Activated gamma-delta T cell (primary cell): Measurements from ENCODE around the gene ABCG1.

ENCODE experiments used
- DNase-seq: peaks from one replicate; lab custom pipeline; 2025; lab: John Stamatoyannopoulos, UW

The ABCG1 gene

GRCh38 chr21:42306366-42307035 lies 87.6 kb downstream of the ABCG1 start:
- no peak for DNase-seq

GRCh38 chr21:42307106-42307505 lies 88.2 kb downstream of the ABCG1 start:
- DNase-seq, result no peak

GRCh38 chr21:42308161-42308913 lies 89.4 kb downstream of the ABCG1 start:
- no peak for DNase-seq

- no peak for DNase-seq
Observed at GRCh38 chr21:42308914-42309752, 90.2 kb downstream of the ABCG1 start.

DNA sequence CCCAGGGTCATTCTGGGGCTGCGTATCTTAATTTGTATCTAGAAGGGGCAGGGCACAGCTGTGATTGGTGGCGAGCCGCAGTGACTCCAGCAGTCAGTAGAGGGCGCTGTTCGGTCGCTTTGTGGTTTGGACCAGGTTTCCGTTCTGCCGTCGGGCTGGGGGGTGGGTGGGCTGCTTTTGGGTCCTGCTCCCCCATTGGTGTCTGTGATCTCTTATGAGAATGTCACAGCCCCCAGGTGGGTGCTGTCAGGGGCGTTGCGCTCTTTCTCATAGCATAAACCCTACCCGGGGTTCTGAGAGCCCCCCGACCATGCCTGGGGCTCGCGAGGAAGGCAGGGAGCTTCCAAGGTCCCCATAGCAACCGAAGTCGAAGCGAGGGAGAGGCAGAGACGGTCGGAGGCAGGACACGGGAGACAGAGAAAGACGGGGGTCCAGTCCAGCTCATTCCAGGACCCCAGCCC lies 90.8 kb downstream of the ABCG1 start:
- DNase-seq, result no peak

- DNase-seq, result no peak
Observed at GRCh38 chr21:42310411-42311001, 91.6 kb downstream of the ABCG1 start.

- DNase-seq, result no peak
Observed at GRCh38 chr21:42311160-42311559, 92.2 kb downstream of the ABCG1 start.

- DNase-seq, result no peak
Observed at GRCh38 chr21:42311816-42312625, 93.1 kb downstream of the ABCG1 start.

DNA sequence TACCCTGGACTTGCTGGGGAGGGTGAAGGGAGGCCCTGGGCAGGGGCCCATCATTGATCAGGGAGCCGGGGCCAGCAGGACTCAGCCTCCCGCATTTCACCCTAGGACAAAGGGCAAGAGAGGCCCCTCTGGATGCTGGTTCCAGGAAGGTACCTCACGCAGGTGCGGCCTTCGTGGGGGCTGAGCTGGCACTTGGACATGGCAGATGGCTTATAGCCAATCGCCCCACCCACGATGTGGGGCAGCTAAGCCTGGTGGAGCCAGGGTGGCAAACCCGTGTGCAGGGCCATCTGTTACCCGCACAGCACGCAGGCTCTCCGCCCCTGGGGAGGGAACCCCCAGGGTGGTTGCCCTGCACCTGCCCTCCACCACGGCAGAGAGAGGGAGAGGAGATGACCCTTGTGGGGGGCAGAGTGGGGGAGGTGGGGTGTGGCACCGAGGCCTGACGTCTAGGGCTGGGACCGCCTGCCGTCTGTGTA lies 93.7 kb downstream of the ABCG1 start:
- DNase-seq, result no peak

- no peak for DNase-seq
Observed at GRCh38 chr21:42313501-42313969, 94.6 kb downstream of the ABCG1 start.

- DNase-seq, result no peak
Observed at GRCh38 chr21:42314616-42315295, 95.8 kb downstream of the ABCG1 start.

- DNase-seq, result no peak
Observed at GRCh38 chr21:42315296-42315891, 96.5 kb downstream of the ABCG1 start, which contains the start of gene TFF3. Gene TFF3, minus strand, starts transcription at chr21:42315409. Its CDS starts 35 bp downstream, at chr21:42315374.

GRCh38 chr21:42316891-42317290 lies 98.0 kb downstream of the ABCG1 start:
- DNase-seq, result no peak

GRCh38 chr21:42317341-42317741 lies 98.4 kb downstream of the ABCG1 start:
- DNase-seq, result no peak

GRCh38 chr21:42317826-42318746 lies 99.1 kb downstream of the ABCG1 start:
- DNase-seq, result no peak

GRCh38 chr21:42319376-42319775 lies 100.4 kb downstream of the ABCG1 start:
- no peak for DNase-seq

- DNase-seq, result no peak
Observed at GRCh38 chr21:42319851-42320572, 101.1 kb downstream of the ABCG1 start.

- no peak for DNase-seq
Observed at GRCh38 chr21:42320791-42321190, 101.9 kb downstream of the ABCG1 start.
